Muscle layer of colon (tissue), 2 donors: ENCODE results near the gene CARMIL3.

Experiments
- H3K27ac ChIP-seq: one replicate; pipeline ENCODE4 v1.7.0; 2013; ENCODE audit warnings: low read depth, mild to moderate bottlenecking, low read length, moderate library complexity
- H3K27me3 ChIP-seq, 2 donors: one replicate each; pipeline ENCODE4 v1.7.0; 2013; ENCODE audit warnings: low read length in 2 of 2, mild to moderate bottlenecking in 2 of 2; ENCODE audit not compliant: insufficient read depth in 2 of 2, control insufficient read depth in 1 of 2
- H3K36me3 ChIP-seq: one replicate; pipeline ENCODE4 v1.7.0; 2013; ENCODE audit warnings: mild to moderate bottlenecking, low read length; ENCODE audit not compliant: insufficient read depth
- H3K4me1 ChIP-seq: one replicate; pipeline ENCODE4 v1.7.0; 2013; ENCODE audit warnings: mild to moderate bottlenecking, low read length; ENCODE audit not compliant: insufficient read depth
- H3K4me3 ChIP-seq, 2 donors: one replicate each; pipeline ENCODE4 v1.7.0; 2013; ENCODE audit warnings: low read length in 2 of 2, low read depth in 1 of 2, mild to moderate bottlenecking in 1 of 2, moderate library complexity in 1 of 2
- H3K9ac ChIP-seq: one replicate; pipeline ENCODE4 v1.7.0; 2013; ENCODE audit warnings: low read length
- H3K9me3 ChIP-seq: one replicate; pipeline ENCODE4 v1.7.0; 2013; ENCODE audit warnings: mild to moderate bottlenecking, low read length
- donor health status: abdominal sarcoma.
- donor health status: Adenocarcinoma of cecum.

CARMIL3 gene

GRCh38 chr14:24072881-24073877 lies 21.4 kb downstream of the CARMIL3 start:
- peaks cover 3% of the 10 kb centered on the region for H3K4me1 ChIP-seq
- no peak overlapping the region for H3K4me3 ChIP-seq
- no peak overlapping the region for H3K27ac ChIP-seq
- H3K36me3 ChIP-seq = no peaks in the 10 kb centered on the region
- peaks cover 0 to 11% of the 10 kb centered on the region in 2 donors for H3K27me3 ChIP-seq
- H3K9ac ChIP-seq = no peak overlapping the region
- H3K9me3 ChIP-seq = no peaks in the 10 kb centered on the region

GRCh38 chr14:24074625-24075484 lies 23.0 kb downstream of the CARMIL3 start:
- Histone ChIP-seq H3K27me3 (peaks cover 0 to 11% of the 10 kb centered on the region in 2 donors), H3K27ac (no peak overlapping the region), H3K36me3 (no peaks in the 10 kb centered on the region), H3K4me1 (peaks cover 3% of the 10 kb centered on the region), H3K9ac (no peak overlapping the region), H3K9me3 (no peaks in the 10 kb centered on the region), H3K4me3 (no peak overlapping the region)

- Histone ChIP-seq H3K4me3 (no peak overlapping the region), H3K4me1 (peaks cover 6% of the 10 kb centered on the region), H3K9me3 (no peaks in the 10 kb centered on the region), H3K36me3 (no peaks in the 10 kb centered on the region), H3K27me3 (peaks cover 0 to 11% of the 10 kb centered on the region in 2 donors), H3K9ac (no peak overlapping the region), H3K27ac (no peak overlapping the region)
Observed at GRCh38 chr14:24075485-24076301, 23.9 kb downstream of the CARMIL3 start.

- Histone ChIP-seq H3K27ac (no peak overlapping the region), H3K27me3 (peaks cover 0 to 11% of the 10 kb centered on the region in 2 donors), H3K9ac (no peak overlapping the region), H3K4me3 (no peak overlapping the region), H3K4me1 (peaks cover 9% of the 10 kb centered on the region), H3K36me3 (no peaks in the 10 kb centered on the region), H3K9me3 (no peaks in the 10 kb centered on the region)
Observed at GRCh38 chr14:24076302-24076601, 24.4 kb downstream of the CARMIL3 start.

DNA sequence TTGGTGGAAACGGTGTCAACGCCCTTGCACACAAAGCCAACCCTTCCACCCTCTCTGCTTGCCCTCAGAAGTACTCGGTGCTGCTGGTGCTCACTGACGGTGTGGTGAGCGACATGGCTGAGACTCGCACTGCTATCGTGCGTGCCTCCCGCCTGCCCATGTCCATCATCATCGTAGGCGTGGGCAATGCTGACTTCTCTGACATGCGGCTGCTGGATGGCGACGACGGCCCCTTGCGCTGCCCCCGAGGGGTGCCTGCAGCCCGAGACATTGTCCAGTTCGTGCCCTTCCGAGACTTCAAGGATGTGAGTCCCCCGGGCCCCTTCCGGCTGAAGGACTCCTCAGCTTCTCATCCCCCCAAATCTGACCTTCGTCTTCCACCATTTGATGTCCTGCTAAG lies 25.3 kb downstream of the CARMIL3 start:
- H3K4me3 ChIP-seq = no peak overlapping the region
- no peak overlapping the region for H3K27ac ChIP-seq
- peaks cover 6% of the 10 kb centered on the region for H3K4me1 ChIP-seq
- no peak overlapping the region for H3K9ac ChIP-seq
- H3K9me3 ChIP-seq = no peaks in the 10 kb centered on the region
- peaks cover 0 to 17% of the 10 kb centered on the region in 2 donors for H3K27me3 ChIP-seq
- no peaks in the 10 kb centered on the region for H3K36me3 ChIP-seq

DNA sequence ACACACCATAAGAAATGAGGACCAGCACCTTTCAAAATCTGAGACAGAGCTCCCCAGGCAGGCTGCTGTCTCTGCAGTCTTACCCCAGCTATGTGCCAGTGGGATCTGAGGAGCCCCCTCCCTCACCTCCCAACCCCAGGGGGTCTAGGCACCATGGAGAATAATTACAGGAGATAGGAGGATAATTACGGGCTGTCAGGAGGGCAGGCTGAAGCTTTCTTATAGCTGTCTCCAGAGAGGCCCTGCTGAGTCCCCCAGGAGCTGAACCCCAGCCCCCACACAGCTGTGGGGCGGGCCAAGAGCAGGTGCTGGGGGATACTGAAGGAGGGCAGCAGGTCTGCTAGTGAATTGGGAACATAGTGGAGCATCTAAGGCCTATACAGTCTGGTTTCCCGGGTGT lies 26.3 kb downstream of the CARMIL3 start:
- H3K4me3 ChIP-seq = no peak overlapping the region
- H3K27ac ChIP-seq = no peak overlapping the region
- no peaks in the 10 kb centered on the region for H3K9me3 ChIP-seq
- peaks cover 0 to 15% of the 10 kb centered on the region in 2 donors for H3K27me3 ChIP-seq
- H3K9ac ChIP-seq = no peak overlapping the region
- peaks cover 6% of the 10 kb centered on the region for H3K4me1 ChIP-seq
- H3K36me3 ChIP-seq = no peaks in the 10 kb centered on the region

DNA sequence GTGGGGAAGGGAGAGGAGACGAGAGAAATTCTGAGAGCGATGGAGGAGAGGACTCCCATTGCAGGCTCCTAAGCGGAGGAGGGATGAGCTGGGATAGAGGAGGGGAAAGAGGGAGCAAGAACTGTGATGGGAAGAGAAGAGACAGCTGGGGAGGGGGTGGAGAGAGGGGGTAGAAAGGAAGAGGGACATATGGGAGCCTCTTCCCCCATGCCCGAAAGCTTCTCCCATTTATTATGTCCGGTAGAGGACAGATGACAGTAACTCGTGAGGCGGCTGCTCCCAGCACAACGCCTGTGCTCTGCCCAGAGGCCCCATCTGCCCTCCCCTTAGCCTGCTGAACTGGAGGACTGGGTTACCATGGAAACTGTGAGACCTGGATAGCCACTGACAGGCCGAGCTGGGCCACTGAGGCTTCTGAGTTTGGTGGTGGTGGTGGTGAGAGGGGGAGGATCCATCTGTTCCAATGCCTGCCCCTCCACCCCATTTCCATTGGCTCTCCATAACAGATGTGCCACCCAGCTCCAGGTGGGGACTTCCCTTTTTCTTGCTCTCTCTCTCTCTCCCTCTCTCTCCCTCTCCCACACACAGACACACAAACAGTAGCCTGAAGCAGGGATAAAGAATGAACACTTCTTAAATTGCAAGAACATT lies 27.8 kb downstream of the CARMIL3 start:
- Histone ChIP-seq H3K4me3 (no peak overlapping the region), H3K4me1 (peaks cover 6% of the 10 kb centered on the region), H3K9ac (no peak overlapping the region), H3K9me3 (no peaks in the 10 kb centered on the region), H3K27me3 (peaks cover 0 to 11% of the 10 kb centered on the region in 2 donors), H3K27ac (no peak overlapping the region), H3K36me3 (no peaks in the 10 kb centered on the region)

DNA sequence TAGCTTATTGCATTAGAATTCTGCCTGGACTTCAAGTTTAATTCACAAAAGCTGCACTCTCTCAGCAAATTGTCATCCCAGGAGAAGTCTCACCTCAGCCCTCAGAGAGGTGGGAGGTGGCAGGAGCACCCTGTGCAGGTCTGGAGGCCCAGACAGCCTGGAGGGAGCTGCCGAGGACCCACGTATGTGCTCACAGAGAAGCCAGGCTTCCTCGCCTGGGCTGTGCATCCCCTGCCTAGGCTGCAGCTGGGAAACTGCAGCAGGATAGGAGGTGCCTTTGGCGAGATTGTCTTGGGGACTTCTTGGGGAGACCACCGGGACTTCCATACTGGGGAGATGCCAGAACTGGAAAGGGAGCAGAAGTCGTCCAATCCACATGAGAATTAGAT lies 28.3 kb downstream of the CARMIL3 start:
- Histone ChIP-seq H3K36me3 (no peaks in the 10 kb centered on the region), H3K27me3 (peaks cover 0 to 11% of the 10 kb centered on the region in 2 donors), H3K27ac (no peak overlapping the region), H3K9me3 (no peaks in the 10 kb centered on the region), H3K9ac (no peak overlapping the region), H3K4me1 (peaks cover 6% of the 10 kb centered on the region), H3K4me3 (no peak overlapping the region)

DNA sequence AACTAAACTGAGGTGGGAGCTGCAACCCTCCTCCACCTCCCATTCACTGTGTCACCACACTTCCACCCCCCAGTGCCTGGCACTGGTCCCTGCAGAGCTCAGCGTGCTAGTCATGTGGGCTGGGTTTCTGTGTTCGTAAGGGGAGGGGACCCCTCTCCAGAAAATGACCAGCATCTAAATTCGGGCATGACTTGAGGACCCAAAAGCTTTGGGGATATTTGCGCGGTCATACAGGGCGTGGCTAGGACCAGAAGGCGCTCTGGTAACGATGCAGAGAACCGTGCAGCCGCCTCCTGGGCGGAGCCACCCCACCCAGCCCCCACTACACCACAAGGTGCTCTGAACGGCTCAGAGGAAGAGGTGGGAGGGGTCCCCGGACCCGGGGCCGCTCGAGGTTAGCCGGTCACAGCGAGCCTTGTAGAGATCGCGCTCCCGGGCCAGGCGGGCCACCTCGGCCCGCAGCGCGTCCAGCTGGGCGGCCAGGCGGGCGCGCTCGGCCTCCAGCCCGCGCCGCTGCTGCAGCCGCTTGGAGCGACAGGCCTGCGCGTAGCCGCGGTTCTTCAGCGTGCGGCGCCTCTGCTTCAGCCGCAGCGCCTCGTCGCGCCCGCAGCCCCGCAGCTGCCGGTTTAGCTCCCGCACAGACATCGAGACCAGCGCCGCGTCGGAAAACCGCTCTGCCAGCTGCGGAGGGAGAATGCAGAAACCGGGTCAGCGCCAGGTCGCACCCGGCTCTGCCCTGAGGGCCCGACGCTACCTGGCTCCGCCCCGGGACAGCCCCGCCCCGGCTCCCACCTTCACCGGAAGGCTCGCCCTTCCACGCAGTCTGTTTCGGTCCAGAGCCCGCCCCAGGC lies 29.3 kb downstream of the CARMIL3 start:
- H3K9me3 ChIP-seq = no peaks in the 10 kb centered on the region
- no peak overlapping the region for H3K9ac ChIP-seq
- H3K4me1 ChIP-seq = peaks cover 6% of the 10 kb centered on the region
- no peak overlapping the region for H3K27ac ChIP-seq
- H3K27me3 ChIP-seq = peaks cover 0 to 11% of the 10 kb centered on the region in 2 donors
- peak overlapping the region; percentile 56 to 64 for H3K4me3 ChIP-seq
- no peaks in the 10 kb centered on the region for H3K36me3 ChIP-seq

- Histone ChIP-seq H3K4me1 (peaks cover 6% of the 10 kb centered on the region), H3K27ac (no peak overlapping the region), H3K9ac (no peak overlapping the region), H3K27me3 (peaks cover 0 to 11% of the 10 kb centered on the region in 2 donors), H3K9me3 (no peaks in the 10 kb centered on the region), H3K36me3 (no peaks in the 10 kb centered on the region), H3K4me3 (peak overlapping the region; percentile 56 to 64)
Observed at GRCh38 chr14:24081739-24082211, 30.0 kb downstream of the CARMIL3 start.
